SK-N-MC (cell line): ENCODE measurements around the gene NHLRC2.

Experiments
- EZH2 ChIP-seq: fragments of 200-600 bp; sonication (generic); IDR thresholded peaks from one replicate; pipeline ENCODE4 v1.6.1; 2017; ENCODE audit warnings: antibody characterized with exemption
- FOXP2 ChIP-seq: optimal IDR thresholded peaks from 2 replicates; pipeline ENCODE3; 2011; ENCODE audit warnings: mild to moderate bottlenecking, moderate library complexity; ENCODE audit not compliant: insufficient read depth; ENCODE audit errors: extremely low read length, control extremely low read depth
- POLR2AphosphoS5 ChIP-seq: IDR thresholded peaks from 2 replicates; pipeline ENCODE4 v1.6.1; 2012; ENCODE audit warnings: mild to moderate bottlenecking, low read depth, low read length, borderline replicate concordance

DNA sequence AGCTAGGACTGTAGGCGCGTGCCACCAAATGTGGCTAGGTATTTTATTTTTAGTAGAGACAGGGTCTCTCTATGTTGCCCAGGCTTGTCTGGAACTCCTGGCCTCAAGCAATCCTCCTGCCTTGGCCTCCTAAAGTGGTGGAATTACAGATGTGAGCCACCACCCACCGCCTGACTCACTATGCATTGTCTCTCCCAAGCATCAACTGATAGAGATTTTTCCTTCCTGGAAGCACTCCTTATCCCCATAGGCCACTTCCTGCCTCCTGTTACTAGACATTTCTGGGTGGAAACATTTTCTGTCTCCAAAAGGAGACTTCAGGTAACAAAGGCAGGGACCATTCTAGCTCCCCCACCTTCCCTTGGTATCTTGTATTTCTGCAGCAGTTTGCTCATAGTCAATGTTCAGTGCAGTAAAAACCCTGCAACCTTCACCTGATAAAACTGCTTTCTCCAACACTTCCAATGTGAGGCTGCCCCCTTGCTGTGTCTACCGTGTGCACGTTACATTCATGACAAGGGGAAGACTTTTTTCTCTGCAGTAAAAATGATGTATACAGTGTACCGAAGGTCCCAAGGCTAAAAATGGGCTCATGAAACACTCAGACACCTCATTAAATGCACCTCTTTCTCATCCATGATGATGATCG is 84.9 kb downstream of the NHLRC2 start:
- TF ChIP-seq EZH2 (no peak), POLR2AphosphoS5 (no peak), FOXP2 (no peak)
